A172 (cell line): ENCODE data around the gene TLR5. TPM values are rescaled to one million over a fixed set of nuclear protein-coding genes. Genes with fewer than 3 reads are reported as not detected.
A peak's percentile ranks its signal among the peaks of the same experiment; 100 is the strongest.
"Not testable (repeated sequence)": the region's sequence is repeated elsewhere in the genome, so short reads cannot be mapped to it uniquely, and the experiment has no call there.

Source experiments
- DNase-seq: peaks from one replicate; pipeline ENCODE4 v3.0.0-alpha.2; 2015; ENCODE audit warnings: low spot score
- total RNA-seq: library from RNA; depleted of rRNA; stranded (reverse); fragments of >200 nt; shearing (Covaris generic); gene quantifications from 2 replicates; pipeline ENCODE4 v1.2.3, GENCODE V29; 2014; rRNA removed

Gene TLR5
- not detected in 2 replicates for total RNA-seq

DNA sequence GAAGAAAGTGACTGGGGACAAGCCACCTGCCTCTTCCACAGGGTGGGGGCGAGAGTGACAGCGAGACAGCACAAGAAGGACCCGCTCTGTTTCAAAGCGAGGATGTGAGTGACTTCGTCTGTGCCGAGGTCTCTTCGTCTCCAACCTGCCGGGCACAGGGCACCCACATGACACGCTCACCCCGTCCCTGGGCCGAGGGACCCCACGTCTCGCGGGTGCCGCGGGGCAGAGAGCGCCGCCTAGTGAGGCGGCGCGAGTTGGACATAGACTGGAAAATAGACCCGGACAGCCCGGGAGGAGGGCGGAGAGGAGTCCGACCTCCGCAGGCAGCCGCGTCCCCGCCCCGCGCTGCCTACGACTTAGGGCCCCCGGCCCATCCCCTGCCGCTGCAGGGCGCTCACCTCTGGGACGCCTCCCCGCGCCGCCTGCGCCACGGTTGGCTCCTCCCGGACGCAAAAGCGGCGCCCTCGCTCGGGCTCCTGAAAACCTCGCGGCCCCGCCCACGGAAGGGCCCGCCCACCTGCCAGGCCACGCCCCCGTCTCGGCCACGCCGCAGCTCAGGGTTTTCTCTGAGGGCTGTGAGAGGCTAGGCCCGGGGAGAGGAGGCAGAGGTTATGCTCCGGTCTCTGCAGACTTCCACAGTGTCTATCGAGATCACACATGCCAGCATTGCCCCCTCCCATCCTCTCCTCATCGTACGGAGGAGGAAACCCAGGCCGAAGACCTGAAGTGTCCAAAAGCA, at the start of gene TLR5:
Gene TLR5 (minus strand): TSS at position 454 of the 742 bp plus-strand sequence. CDS start 30,217 bp downstream, outside the sequence.
- peak; percentile 51 for DNase-seq

DNA sequence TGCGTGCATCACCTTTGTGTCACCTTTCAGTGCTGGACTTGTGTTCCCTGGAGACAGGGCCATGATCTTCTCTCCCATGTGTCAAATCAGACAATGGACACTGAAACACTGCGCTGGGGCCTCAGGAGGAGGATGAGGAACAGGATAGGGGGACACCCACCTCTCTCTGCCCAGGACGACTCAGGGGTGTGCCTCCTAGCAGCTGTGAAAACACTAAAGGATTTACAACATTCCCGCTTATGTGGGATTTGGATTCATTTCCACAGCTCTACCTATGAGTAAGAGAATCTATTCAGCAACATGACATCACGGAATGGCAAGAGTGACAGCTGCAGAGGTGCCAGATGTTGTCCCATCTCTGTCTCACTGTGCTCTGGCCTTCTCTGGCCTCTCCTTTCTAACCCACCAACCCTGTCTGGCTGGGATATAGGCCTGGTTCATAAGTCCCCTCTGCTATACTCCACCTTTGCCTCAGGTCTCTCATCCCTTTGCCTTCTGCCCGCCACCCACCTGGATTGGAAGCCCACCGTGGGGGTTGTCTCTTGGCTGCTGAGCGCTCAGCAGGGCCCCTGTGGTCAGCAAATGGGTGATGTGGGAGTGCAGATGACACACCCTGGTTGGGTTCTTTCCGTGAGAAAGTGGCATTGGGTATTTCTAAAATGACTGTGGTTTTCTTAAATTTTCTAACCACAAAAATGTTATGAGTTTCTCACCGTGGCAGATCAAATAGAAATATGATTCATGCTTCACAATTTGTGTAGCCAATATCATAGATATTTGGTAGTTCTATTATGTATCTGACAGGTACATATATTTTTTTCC, 47.1 kb upstream of the TLR5 start:
- peak; percentile 78 for DNase-seq

GRCh38 chr1:223189525-223189902, 46.5 kb upstream of the TLR5 start:
- DNase-seq: no peak

DNA sequence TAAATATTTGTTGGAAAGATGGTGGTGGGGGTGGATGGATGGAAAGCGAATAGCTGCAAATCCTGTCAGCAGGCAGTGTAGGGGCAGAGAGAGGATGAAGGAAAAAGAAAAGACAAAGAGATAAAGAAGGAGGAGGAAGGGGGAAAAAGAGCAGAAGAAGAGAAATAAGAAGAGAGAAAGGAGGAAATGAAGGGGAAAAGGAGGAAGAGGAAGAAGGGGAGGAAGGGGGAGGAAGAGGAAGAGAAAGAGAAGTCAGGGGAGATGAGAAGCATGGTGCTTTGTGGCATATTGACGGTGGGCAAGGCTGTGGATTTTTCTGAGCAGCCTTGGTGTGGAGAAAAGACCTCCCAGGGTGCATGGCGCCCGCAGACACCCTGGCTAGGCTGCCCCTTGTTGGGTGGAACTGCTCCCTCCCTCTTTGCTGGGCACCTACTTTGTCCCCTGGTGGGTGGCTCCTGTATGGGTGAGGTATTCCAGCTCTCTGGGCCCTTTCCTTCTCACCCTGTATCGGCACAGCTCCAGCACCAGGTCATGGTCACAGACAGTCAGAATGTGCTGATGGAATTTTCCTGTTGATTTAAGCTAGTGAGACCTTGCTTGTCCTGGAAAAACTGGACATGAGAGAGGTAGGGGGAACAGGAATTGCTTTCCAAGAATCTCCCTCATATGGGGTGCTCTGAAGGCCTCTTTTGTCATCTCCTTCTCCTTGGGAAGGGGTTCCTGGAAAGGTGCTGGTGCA, 45.7 kb upstream of the TLR5 start:
- no peak for DNase-seq

- DNase-seq: no peak
Observed at GRCh38 chr1:223186800-223187199, 43.8 kb upstream of the TLR5 start.

GRCh38 chr1:223183268-223183862, 40.3 kb upstream of the TLR5 start:
- no peak for DNase-seq

DNA sequence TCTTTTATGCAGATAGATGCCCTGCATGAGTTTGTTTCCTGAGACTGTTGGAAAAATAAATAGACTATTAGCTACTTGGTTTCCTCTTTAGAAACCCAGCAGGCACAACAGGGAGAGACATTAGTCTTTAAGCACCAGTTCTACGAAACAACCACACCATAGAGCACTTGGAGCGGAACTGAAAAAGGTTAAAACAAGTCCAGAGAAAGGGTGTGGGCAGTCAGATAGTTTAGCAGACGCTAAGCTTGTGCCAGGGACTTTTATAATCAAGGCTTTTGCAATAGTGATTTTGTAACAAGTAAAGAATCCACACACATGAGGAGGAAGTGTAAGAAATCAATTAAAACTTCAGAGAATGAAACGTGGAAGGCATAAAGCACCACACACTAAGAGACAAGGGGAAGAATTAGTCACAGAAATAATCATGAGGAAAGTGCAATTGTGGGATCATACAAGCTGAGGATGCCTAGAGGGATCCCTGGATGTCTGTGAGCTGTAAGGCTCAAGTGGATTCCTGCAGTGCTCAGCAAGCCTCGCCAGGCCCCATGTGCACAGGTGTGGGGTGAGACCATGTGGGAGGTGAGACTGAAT, 37.8 kb upstream of the TLR5 start:
- no peak for DNase-seq

- DNase-seq: no peak
Observed at GRCh38 chr1:223179786-223180185, 36.7 kb upstream of the TLR5 start.

GRCh38 chr1:223179280-223179679, 36.2 kb upstream of the TLR5 start:
- no peak for DNase-seq

- no peak for DNase-seq
Observed at GRCh38 chr1:223177681-223178080, 34.6 kb upstream of the TLR5 start.

- no peak for DNase-seq
Observed at GRCh38 chr1:223176437-223176836, 33.4 kb upstream of the TLR5 start.

DNA sequence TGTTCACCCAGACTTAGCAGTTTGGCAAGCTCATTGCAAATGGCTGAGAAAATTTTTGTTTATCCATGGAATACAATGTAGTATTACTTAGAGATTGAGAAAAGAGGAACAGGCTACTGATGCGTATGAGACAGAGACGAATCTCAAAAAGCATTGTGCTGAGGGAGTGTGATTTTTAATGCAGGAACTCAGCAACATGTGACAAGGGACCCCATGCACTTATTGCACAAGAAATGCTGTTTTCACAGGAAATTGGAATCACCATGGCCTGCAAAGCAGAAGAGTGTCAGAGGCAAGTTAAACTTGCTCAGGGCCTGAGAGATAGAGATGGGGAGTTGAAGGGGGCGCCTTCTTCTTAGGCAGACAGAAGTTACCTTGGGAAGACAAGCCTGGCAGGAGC, 32.6 kb upstream of the TLR5 start:
- DNase-seq: no peak

DNA sequence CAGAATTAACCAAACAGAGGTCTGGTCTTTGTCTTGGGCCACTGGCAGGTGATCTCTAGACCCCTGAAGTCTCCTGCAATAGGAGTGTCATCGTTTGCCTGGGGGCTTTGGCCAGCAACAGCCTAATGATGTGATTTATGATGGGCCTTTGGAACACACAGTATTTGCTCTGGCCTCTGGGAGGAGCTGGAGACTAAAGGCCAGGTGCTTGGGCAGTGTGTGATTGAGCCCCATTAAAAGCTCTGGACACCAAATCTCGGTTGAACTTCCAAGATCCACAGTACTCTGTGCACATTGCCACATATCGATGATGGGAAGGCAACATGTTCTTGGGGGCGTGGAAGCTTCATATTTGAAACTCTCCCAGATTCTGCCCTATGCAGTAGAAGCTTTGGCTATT, 32.0 kb upstream of the TLR5 start:
- DNase-seq: peak; percentile 28

- DNase-seq: not testable (repeated sequence)
Observed at GRCh38 chr1:223169458-223169857, 26.4 kb upstream of the TLR5 start.

DNA sequence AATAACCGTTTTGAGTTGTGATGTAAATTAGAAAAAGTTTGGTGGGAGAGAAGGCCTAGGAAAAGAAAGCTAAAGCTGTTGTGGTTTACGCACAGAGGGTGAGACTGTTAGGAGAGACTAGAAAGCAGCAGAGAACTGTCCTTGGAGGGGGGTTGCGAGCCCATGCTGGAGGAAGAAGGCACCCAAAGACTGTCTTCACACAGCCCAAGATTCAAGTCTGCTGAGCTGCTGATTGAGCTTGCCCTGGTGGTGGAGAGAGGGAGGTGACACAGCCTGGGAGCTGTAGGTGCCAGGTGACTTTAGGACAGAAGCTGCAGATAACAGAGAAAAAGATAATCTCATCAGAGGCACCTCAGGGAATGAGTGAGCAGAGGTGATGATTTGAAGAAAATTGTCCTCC, 18.3 kb upstream of the TLR5 start:
- DNase-seq: no peak

- no peak for DNase-seq
Observed at GRCh38 chr1:223156343-223156742, 13.3 kb upstream of the TLR5 start.

DNA sequence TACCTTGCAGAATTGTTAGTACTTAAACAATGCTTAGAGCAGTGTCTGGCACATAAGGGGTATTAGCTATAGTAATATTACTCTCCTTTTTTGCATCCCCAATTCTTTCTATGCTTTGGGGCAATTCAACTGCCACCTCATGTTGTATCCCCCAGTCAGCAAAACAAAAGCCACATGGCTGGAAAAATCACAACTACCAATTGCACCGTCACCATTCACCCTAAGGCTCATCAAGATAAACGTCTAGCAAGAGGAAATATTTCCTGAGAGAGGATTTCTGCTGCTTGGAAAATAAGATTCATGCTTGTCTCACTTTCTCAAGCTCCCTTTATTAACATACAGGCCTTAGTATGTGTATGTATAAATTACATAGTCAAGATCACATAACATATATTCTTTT, 12.1 kb upstream of the TLR5 start:
- DNase-seq: no peak

GRCh38 chr1:223153177-223154119, 10.4 kb upstream of the TLR5 start:
- peak; percentile 75 for DNase-seq

DNA sequence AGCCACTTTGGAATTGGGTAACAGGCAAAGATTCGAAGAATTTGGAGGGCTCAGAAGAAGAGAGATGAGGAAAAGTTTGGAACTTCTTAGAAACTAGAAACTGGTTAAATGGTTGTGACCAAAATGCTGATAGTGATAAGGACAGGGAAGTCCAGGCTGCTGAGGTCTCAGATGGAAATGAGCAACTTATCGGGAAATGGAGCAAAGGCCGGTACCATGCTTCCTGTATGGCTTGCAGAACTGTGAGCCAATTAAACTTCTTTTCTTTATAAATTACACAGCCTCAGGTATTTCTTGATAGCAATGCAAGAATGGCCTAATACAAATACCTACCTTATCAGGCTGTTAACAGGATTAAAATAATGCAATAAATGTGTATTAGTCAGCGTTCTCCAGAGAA, 9.4 kb upstream of the TLR5 start:
- DNase-seq: no peak

DNA sequence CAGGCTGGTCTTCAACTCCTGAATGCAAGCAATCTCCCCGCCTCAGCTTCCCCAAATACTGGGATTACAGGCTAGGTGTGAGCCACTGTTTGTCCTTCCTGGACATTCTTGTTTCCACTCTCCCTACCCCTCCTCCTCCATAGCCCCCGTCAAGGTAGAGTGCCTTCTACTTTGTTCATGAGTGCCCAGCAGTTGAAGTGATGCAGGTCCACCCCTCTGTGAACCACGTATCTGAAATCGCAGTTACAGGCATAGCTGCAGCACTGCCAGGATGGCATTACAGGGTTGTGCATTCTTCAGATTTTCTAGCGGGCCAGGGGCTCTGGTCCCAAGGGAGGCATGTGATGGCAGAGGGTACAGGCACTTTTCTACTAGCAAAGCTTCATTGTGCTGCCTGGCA, 7.4 kb upstream of the TLR5 start:
- no peak for DNase-seq

- DNase-seq: no peak
Observed at GRCh38 chr1:223147873-223148272, 4.8 kb upstream of the TLR5 start.
